Measurements from ENCODE around the gene NMBR. TPM values are rescaled to one million over a fixed set of nuclear protein-coding genes. Genes with fewer than 3 reads are reported as not detected.
"Not testable (repeated sequence)": the region's sequence is repeated elsewhere in the genome, so short reads cannot be mapped to it uniquely, and the experiment has no call there.

Gene NMBR
- total RNA-seq, 1 experiment from 2014 or later, result not detected

DNA sequence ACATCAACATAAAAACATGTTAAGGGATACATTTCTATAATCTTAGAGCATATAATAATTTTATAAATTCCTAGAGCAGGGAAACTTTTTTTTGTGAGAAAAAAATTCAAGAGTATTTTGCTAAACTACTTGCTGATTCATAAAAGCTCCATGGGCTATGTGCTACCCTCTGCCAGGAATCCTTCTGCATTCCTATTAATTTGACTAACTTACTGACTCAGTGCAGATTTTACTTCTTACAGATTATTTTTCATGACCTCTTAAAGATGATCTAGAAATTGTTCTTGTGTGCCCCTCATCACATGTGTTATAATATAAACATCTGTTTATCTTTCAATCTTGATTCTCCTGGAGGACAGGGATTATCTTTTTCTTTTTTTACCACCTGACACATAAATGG, 5.8 kb upstream of the NMBR start:
- POLR2A ChIA-PET, result no interaction called here
- H3K9me3 ChIP-seq (ENCODE audit: control insufficient read depth, insufficient read depth, low read depth, low read length), result no peaks in the 10 kb centered on the region

DNA sequence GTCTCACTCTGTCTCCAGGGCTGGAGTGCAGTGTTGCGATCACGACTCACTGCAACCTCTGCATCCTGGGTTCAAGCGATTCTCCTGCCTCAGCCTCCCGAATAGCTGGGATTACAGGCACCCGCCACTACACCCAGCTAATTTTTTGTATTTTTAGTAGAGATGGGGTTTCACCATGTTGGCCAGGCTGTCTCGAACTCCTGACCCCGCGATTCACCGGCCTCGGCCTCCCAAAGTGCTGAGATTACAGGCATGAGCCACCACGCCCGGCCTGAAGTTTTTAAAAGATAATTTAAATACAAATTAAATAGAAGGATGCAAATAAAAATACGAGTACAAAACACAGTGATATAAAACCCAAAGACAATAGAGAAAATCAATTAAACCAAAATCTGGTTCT, 5.4 kb downstream of the NMBR start:
- in situ Hi-C loops (cut with HindIII; ENCODE audit: low pct_unique_long_range_greater_than_20kb, low sequenced_read_pairs); ATAC-seq; POLR2A ChIA-PET; H3K4me3 ChIP-seq (ENCODE audit: low read depth in 2 of 2, low read length in 2 of 2); H3K36me3 ChIP-seq (ENCODE audit: control insufficient read depth, insufficient read depth, low read length); H3K27ac ChIP-seq (ENCODE audit: low read length); H3K4me1 ChIP-seq (ENCODE audit: control insufficient read depth, insufficient read depth, low read length); H3K9me3 ChIP-seq (ENCODE audit: control insufficient read depth, insufficient read depth, low read depth, low read length); CTCF ChIA-PET; intact Hi-C loops (cut with micrococcal nuclease; ENCODE audit: unreplicated experiment); DNase-seq (ENCODE audit: low read depth, low spot score); BruUV-seq (replicated peaks); H3K27me3 ChIP-seq (ENCODE audit: control insufficient read depth, insufficient read depth, low read length): not testable (repeated sequence)

More for the DNA sequence above, 5.8 kb upstream of the NMBR start:
- no peak for DNase-seq (ENCODE audit: low read depth, low spot score)
- ATAC-seq, result no peak
- intact Hi-C loops (cut with micrococcal nuclease; ENCODE audit: unreplicated experiment) (loop anchor here (10.0 kb wide), 1 partner anchor 152 kb away; the partner anchor contains the start of gene ADGRG6), in situ Hi-C loops (cut with HindIII; ENCODE audit: low pct_unique_long_range_greater_than_20kb, low sequenced_read_pairs) (no loop called here)
- CTCF ChIA-PET, result no interaction called here
- Histone ChIP-seq H3K27me3 (ENCODE audit: control insufficient read depth, insufficient read depth, low read length) (no peaks in the 10 kb centered on the region), H3K4me1 (ENCODE audit: control insufficient read depth, insufficient read depth, low read length) (peaks cover 51% of the 10 kb centered on the region), H3K4me3 (ENCODE audit: low read depth in 2 of 2, low read length in 2 of 2) (no peak overlapping the region), H3K27ac (ENCODE audit: low read length) (peak overlapping the region; percentile 29; the same call in 1 of the 2 replicates), H3K36me3 (ENCODE audit: control insufficient read depth, insufficient read depth, low read length) (peaks cover 2% of the 10 kb centered on the region)
- BruUV-seq (replicated peaks), result no TSS peak
- TF ChIP-seq POLR2AphosphoS5 (IDR thresholded peaks at IDR 0.05; ENCODE audit: low read depth, low read length) (no peak), SIN3A (IDR thresholded peaks at IDR 0.05; ENCODE audit: borderline replicate concordance, insufficient read depth, low read depth, low read length) (no peak), TCF7L2 (IDR thresholded peaks at IDR 0.05; ENCODE audit: low read depth, low read length) (no peak)
- TF ChIP-seq, protein P1, sequence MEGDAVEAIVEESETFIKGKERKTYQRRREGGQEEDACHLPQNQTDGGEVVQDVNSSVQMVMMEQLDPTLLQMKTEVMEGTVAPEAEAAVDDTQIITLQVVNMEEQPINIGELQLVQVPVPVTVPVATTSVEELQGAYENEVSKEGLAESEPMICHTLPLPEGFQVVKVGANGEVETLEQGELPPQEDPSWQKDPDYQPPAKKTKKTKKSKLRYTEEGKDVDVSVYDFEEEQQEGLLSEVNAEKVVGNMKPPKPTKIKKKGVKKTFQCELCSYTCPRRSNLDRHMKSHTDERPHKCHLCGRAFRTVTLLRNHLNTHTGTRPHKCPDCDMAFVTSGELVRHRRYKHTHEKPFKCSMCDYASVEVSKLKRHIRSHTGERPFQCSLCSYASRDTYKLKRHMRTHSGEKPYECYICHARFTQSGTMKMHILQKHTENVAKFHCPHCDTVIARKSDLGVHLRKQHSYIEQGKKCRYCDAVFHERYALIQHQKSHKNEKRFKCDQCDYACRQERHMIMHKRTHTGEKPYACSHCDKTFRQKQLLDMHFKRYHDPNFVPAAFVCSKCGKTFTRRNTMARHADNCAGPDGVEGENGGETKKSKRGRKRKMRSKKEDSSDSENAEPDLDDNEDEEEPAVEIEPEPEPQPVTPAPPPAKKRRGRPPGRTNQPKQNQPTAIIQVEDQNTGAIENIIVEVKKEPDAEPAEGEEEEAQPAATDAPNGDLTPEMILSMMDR (IDR thresholded peaks at IDR 0.05), result no peak
- TF ChIP-seq, protein P2, sequence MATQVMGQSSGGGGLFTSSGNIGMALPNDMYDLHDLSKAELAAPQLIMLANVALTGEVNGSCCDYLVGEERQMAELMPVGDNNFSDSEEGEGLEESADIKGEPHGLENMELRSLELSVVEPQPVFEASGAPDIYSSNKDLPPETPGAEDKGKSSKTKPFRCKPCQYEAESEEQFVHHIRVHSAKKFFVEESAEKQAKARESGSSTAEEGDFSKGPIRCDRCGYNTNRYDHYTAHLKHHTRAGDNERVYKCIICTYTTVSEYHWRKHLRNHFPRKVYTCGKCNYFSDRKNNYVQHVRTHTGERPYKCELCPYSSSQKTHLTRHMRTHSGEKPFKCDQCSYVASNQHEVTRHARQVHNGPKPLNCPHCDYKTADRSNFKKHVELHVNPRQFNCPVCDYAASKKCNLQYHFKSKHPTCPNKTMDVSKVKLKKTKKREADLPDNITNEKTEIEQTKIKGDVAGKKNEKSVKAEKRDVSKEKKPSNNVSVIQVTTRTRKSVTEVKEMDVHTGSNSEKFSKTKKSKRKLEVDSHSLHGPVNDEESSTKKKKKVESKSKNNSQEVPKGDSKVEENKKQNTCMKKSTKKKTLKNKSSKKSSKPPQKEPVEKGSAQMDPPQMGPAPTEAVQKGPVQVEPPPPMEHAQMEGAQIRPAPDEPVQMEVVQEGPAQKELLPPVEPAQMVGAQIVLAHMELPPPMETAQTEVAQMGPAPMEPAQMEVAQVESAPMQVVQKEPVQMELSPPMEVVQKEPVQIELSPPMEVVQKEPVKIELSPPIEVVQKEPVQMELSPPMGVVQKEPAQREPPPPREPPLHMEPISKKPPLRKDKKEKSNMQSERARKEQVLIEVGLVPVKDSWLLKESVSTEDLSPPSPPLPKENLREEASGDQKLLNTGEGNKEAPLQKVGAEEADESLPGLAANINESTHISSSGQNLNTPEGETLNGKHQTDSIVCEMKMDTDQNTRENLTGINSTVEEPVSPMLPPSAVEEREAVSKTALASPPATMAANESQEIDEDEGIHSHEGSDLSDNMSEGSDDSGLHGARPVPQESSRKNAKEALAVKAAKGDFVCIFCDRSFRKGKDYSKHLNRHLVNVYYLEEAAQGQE (IDR thresholded peaks at IDR 0.05; ENCODE audit: insufficient read depth in 1 of 2, low read depth in 2 of 2, low read length in 1 of 2), result no peak

DNA sequence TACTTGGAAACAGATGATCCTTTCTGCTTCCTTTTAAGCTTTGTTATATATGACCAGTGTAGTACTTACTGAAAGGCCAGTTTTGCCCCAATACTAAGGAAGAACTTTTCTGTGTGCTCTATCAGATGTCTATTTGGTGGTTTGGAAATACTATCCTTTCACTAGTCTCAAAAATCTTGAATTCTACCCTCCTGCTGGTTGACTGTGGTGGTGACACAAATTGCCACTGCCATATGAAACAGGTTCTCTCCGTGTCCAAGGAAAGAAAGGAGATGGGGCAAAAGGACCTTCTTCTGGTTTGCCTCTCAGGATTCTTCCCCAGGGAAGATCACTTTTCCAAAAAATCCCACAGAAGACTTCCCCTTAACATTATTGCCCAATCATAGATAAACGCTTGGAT, 8.0 kb downstream of the NMBR start:
- TF ChIP-seq SIN3A (IDR thresholded peaks at IDR 0.05; ENCODE audit: borderline replicate concordance, insufficient read depth, low read depth, low read length) (no peak), POLR2AphosphoS5 (IDR thresholded peaks at IDR 0.05; ENCODE audit: low read depth, low read length) (no peak)
- TF ChIP-seq, protein P1 (IDR thresholded peaks at IDR 0.05), result no peak
- TF ChIP-seq, protein P2 (IDR thresholded peaks at IDR 0.05; ENCODE audit: insufficient read depth in 1 of 2, low read depth in 2 of 2, low read length in 1 of 2), result no peak
- Histone ChIP-seq H3K4me3 (ENCODE audit: low read depth in 2 of 2, low read length in 2 of 2) (no peak overlapping the region), H3K36me3 (ENCODE audit: control insufficient read depth, insufficient read depth, low read length) (no peaks in the 10 kb centered on the region), H3K27me3 (ENCODE audit: control insufficient read depth, insufficient read depth, low read length) (peaks cover 2% of the 10 kb centered on the region; the same call in 1 of the 2 replicates), H3K27ac (ENCODE audit: low read length) (no peak overlapping the region), H3K9me3 (ENCODE audit: control insufficient read depth, insufficient read depth, low read depth, low read length) (no peaks in the 10 kb centered on the region), H3K4me1 (ENCODE audit: control insufficient read depth, insufficient read depth, low read length) (no peaks in the 10 kb centered on the region)
- CTCF ChIA-PET, result no interaction called here
- DNase-seq (ENCODE audit: low read depth, low spot score) (no peak), ATAC-seq (no peak)
- POLR2A ChIA-PET, result no interaction called here
- in situ Hi-C loops (cut with HindIII; ENCODE audit: low pct_unique_long_range_greater_than_20kb, low sequenced_read_pairs) (no loop called here), intact Hi-C loops (cut with micrococcal nuclease; ENCODE audit: unreplicated experiment) (no loop called here)
- no TSS peak for BruUV-seq (replicated peaks)

Data from Panc1 (cell line).